ENCODE results near the gene FREM2. TPM values are rescaled to one million over a fixed set of nuclear protein-coding genes. Genes with fewer than 3 reads are reported as not detected.

Gene FREM2
- total and polyA plus RNA-seq, 2 donors (not counting 3 experiments of a cell fraction or from before 2014, with no cell fraction given): under 0.01 TPM; not detected in 1

DNA sequence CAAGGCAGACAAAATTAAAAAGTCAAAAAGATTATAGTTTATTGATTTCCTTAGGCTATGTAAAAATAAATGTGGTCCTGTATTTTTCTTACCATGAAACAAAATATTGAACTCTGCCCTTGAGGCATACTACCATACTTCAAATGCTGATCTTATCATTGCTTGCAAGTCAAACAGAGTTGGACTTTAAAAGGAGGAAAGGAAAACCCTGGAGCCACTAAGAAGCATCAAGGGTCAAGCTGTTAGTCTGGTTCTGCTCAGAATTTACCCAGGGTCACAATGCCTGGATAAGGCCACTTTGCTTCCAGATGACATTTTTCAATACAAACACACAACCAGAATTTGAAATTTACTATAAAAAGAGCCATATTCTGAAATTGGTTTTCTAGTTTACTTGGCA is 2.2 kb upstream of the FREM2 start:
- Histone ChIP-seq H3K9me3 (replicated peaks; ENCODE audit: control insufficient read depth, insufficient read depth, low read length) (no peaks in the 10 kb centered on the region), H2AFZ (ENCODE audit: low read depth, low read length) (no peak overlapping the region), H3K4me2 (ENCODE audit: insufficient read depth, low read length) (no peak overlapping the region), H4K20me1 (replicated peaks; ENCODE audit: control insufficient read depth, extremely low read depth, insufficient read depth, low read length) (no peaks in the 10 kb centered on the region), H3K27me3 (ENCODE audit: control insufficient read depth in 2 of 2, insufficient read depth in 2 of 2, low read length in 2 of 2) (peaks cover 24 to 36% of the 10 kb centered on the region in 2 experiments), H3K79me2 (ENCODE audit: control insufficient read depth, insufficient read depth, low read length) (no peaks in the 10 kb centered on the region), H3K27ac (ENCODE audit: insufficient read depth, low read depth, low read length) (no peak overlapping the region), H3K9ac (replicated peaks; ENCODE audit: extremely low read depth, insufficient read depth, low read length) (no peak overlapping the region), H3K4me1 (ENCODE audit: control insufficient read depth, extremely low read depth, insufficient read depth, low read length) (peaks cover 3% of the 10 kb centered on the region), H3K36me3 (ENCODE audit: control insufficient read depth in 2 of 2, extremely low read depth in 1 of 2, insufficient read depth in 2 of 2, low read length in 2 of 2) (no peaks in the 10 kb centered on the region), H3K4me3 (replicated peaks in 1 of 3; ENCODE audit: insufficient read depth in 1 of 3, low read depth in 1 of 3, low read length in 3 of 3) (no peak overlapping the region), H3K9me1 (replicated peaks; ENCODE audit: control insufficient read depth, extremely low read depth, insufficient read depth, low read length) (no peaks in the 10 kb centered on the region)
- TF ChIP-seq FOS (IDR thresholded peaks at IDR 0.05; ENCODE audit: borderline replicate concordance, insufficient read depth, low read length): no peak
- no peak for TF ChIP-seq JUN (IDR thresholded peaks at IDR 0.05; ENCODE audit: borderline replicate concordance, insufficient read depth, insufficient read length, low read depth)
- no peak for TF ChIP-seq GATA2 (IDR thresholded peaks at IDR 0.05; ENCODE audit: insufficient read depth, insufficient read length, low read depth, low read length)
- TF ChIP-seq POLR2AphosphoS5 (IDR thresholded peaks at IDR 0.05; ENCODE audit: insufficient read depth, low read depth, low read length): no peak
- no peak for TF ChIP-seq EZH2 (IDR thresholded peaks at IDR 0.05; ENCODE audit: borderline replicate concordance, low read depth, low read length, severe bottlenecking)
- no peak for TF ChIP-seq MYC (IDR thresholded peaks at IDR 0.05; ENCODE audit: low read depth, low read length)
- no peak for TF ChIP-seq CTCF (IDR thresholded peaks at IDR 0.05; ENCODE audit: extremely low read depth in 1 of 2, insufficient read depth in 1 of 2, low read depth in 1 of 2, low read length in 2 of 2)
- no peak for TF ChIP-seq POLR2A (IDR thresholded peaks at IDR 0.05; ENCODE audit: low read depth, low read length)
- TF ChIP-seq MAX (IDR thresholded peaks at IDR 0.05; ENCODE audit: insufficient read depth, insufficient read length): no peak
- DNase-seq (ENCODE audit: low read depth, low spot score) (no peak), FAIRE-seq (no peak)
- intact Hi-C loops (cut with micrococcal nuclease): loop anchor here (10.0 kb wide), 1 partner anchor 230 kb away; no protein-coding TSS in a partner anchor
- dilution Hi-C loops (cut with MboI; ENCODE audit: extremely low pct_ligation_motif_present, low sequenced_read_pairs): no loop called here
- no TSS peak for BruUV-seq (replicated peaks)
- ChIA-PET CTCF (no interaction called here), POLR2A (no interaction called here)

Measured in endothelial cell of umbilical vein (primary cell).